ENCODE data around the gene CPD.
A peak's percentile ranks its signal among the peaks of the same experiment; 100 is the strongest.
"Not testable (repeated sequence)": the region's sequence is repeated elsewhere in the genome, so short reads cannot be mapped to it uniquely, and the experiment has no call there.

CPD gene

GRCh38 chr17:30389756-30390300 is 11.1 kb downstream of the CPD start:
- peak; percentile 92 for DNase-seq

DNA sequence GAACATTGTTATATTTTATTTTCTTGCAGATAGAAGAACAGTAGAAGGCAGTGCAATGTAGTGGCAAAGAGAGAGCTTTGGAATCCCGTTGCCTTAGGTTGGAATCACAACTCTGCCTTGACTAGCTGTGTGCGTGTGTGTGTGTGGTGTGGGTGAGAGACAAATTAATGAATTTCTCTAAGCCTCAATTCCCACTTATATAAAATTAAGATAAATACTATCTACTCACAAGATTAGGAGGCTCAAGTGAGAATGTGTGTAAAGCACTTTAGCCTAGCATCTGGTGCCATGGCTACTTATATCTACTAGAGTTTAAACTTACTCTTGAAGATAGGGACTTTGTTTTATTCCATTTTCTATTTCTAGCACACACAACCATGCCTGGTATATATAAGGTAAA is 12.8 kb downstream of the CPD start:
- DNase-seq, result no peak

GRCh38 chr17:30393491-30393890 is 14.8 kb downstream of the CPD start:
- no peak for DNase-seq

- DNase-seq, result no peak
Observed at GRCh38 chr17:30393911-30394867, 15.5 kb downstream of the CPD start.

GRCh38 chr17:30395398-30396022 is 16.8 kb downstream of the CPD start:
- DNase-seq, result no peak

DNA sequence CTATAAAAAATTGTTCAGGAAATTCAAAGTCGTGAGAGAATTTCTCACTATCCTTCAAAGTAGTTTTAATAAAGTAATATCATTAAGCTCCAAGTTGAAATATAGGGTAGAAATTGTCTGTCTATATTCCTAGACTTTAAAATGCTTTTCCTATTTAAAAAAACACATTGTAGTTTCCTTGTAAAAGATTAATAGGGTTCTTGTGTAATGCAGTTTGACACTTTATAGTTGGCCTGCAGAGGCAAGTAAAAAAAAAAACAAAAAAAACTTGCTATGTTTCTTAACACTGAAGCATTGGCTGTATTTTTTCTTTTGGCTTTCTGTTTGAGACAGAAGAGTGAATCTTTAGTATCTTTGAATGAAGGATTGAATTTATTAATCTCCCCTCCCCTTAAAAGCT is 17.4 kb downstream of the CPD start:
- no peak for DNase-seq

DNA sequence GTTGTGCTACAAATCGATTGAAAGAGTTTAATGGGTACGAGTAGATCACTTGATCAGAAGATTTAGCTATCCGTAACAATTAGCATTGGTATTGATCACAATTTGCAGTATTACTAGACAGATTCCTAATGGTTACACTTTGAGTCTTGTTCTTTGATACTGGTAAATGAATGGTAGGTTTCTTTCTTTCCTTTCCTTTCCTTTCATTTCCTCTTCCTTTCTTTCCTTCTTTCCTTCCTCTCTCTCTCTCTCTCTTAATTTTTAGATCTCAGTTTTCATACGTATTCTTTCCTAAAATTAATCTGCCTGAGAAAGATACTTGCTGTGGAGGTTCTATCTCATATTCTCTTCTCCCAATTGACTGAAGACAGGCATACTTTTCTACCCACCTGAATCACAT is 17.9 kb downstream of the CPD start:
- DNase-seq, result no peak

DNA sequence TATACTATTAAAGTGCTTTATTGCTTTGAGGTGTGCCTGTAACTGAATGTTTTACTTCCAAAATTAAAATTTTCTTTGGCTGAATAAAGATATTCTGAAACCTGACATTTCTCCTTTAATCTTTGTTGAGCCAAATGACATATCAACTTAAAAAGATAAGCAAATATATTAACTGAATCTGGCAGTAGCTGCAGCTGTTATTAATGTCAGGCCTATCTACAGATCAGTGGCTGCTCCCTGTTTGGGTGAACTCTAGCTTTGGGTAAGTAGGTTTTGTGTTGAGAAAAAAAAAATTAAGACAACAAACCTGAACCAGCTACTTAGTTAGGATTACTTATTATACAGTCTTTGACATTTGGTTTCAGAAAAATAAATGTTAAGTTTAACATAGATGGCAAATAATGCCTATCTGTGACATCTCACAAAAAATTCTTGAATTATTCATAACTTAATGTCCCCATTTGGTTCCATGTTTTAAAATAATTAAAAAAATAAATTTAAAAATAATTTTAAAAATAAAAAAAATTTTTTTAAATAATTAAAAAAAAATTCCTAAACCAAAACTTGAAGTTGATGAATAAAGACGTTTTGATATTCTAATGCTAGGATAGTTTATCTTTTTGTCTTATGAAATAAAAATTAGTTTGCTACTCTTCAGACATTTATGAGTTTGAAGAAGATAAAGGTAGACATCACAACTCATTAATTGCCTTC is 19.8 kb downstream of the CPD start:
- DNase-seq, result no peak

- no peak for DNase-seq
Observed at GRCh38 chr17:30401097-30401496, 22.4 kb downstream of the CPD start.

- no peak for DNase-seq
Observed at GRCh38 chr17:30405161-30405560, 26.4 kb downstream of the CPD start.

DNA sequence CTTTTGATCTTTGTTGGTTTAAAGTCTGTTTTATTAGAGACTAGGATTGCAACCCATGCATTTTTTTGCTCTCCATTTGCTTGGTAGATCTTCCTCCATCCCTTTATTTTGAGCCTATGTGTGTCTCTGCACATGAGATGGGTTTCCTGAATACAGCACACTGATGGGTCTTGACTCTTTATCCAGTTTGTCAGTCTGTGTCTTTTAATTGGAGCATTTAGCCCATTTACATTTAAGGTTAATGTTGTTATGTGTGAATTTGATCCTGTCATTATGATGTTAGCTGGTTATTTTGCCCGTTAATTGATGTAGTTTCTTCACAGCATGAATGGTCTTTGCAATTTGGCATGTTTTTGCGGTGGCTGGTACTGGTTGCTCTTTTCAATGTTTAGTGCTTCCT is 31.9 kb downstream of the CPD start:
- not testable (repeated sequence) for DNase-seq

DNA sequence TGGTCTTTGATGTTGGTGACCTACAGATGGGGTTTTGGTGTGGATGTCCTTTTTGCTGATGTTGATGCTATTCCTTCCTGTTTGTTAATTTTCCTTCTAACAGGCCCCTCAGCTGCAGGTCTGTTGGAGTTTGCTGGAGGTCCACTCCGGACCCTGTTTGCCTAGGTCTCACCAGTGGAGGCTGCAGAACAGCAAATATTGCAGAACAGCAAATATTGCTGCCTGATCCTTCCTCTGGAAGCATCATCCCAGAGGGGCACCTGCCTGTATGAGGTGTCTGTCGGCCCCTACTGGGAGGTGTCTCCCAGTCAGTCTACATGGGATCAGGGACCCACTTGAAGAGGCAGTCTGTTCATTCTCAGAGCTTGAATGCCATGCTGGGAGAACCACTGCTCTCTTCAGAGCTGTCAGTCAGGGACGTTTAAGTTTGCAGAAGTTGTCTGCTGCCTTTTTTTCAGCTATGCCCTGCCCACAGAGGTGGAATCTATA is 33.3 kb downstream of the CPD start:
- DNase-seq, result not testable (repeated sequence)

DNA sequence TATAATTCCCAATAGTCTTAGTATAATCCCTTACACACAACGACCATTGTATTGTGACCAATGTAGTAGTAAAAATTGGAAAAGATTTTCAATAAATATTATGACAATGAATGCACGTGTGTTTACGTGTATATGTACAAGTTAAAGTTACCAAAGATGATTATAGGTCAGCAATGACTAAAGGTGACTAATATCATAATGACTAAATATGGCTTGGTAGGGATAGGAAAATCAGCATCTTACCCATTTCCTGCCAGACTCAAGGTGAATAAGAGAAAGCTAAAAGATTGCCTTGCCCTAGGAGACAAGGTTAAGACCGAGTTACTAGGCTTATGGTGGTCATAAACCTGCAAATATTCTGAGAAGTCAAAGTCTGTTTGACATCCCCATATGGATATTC is 34.4 kb downstream of the CPD start:
- no peak for DNase-seq

DNA sequence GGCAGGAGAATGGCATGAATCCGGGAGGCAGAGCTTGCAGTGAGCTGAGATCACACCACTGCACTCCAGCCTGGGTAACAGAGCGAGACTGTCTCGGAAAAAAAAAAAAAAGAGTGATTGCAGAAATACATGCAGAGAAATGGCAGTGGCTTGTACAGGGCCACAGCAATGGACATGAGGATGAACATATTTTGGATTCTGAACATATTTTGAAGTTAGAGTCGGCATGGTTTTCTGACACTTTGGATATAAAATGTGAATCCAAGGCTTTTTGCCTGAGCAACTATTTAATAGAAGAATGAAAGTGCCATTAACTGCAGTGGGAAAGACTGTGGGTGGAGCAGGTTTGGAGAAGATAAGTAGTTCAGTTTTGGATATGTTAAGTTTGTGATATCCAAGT is 35.8 kb downstream of the CPD start:
- no peak for DNase-seq

DNA sequence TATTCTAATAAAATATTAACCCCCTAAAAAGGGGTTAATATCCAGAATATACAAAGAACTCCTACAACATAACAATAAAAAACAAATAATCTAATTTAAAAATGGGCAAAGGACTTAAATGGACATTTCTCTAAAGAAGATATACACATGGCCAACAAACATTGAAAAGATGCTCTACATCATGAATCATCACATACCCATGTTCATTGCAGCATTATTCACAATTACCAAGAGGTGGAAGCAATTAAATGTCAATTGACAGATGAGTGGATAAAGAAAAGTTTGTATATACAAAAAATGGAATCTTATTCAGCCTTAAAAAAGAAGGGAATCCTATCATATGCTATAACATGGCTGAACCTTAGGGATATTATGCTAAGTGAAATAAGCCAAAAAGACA is 36.8 kb downstream of the CPD start:
- DNase-seq, result no peak

GRCh38 chr17:30418070-30418469 is 39.3 kb downstream of the CPD start:
- DNase-seq, result not testable (repeated sequence)

GRCh38 chr17:30421592-30421991 is 42.9 kb downstream of the CPD start:
- no peak for DNase-seq

DNA sequence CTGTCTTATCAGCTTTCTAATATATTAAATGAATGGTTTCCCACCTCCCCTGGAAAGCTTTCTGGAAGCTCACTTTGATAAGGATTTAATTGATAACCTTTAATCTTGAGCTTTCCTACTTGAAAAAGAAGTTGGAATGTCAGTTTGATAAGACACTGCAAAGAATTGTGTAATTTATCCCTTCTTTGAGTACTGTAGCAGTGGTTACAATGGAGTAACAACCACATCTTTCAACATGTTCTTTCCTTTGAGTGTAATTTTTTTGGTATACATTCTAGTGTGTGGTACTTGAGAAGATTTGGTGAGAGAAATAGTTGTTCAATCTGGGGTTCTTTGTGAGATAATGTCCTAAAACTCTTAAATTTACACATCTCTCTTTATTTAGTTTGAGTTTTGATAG is 43.4 kb downstream of the CPD start:
- DNase-seq, result no peak

- no peak for DNase-seq
Observed at GRCh38 chr17:30424471-30424870, 45.7 kb downstream of the CPD start.

- no peak for DNase-seq
Observed at GRCh38 chr17:30426292-30426691, 47.6 kb downstream of the CPD start.

DNA sequence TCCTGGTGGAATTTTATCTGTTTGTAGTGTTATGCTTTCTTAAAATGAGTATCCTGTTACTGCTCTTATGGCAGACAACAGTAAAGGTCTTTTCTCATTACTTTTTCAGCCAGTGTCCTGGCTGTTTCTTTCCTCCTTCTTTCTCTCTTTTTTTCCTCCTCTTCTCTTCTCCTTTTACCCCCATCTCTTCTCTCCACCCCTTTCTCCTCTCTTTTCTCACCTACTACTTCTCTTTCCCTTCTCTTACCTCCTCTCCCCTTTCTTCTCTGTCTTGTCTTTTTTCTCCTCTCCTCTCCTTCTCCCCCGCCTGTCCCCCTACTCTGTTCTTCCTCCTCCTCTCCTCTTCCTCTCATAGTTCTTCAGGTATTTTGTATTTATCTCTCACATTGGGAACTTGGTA is 48.9 kb downstream of the CPD start:
- no peak for DNase-seq

GRCh38 chr17:30429155-30429554 is 50.4 kb downstream of the CPD start:
- DNase-seq, result no peak

DNA sequence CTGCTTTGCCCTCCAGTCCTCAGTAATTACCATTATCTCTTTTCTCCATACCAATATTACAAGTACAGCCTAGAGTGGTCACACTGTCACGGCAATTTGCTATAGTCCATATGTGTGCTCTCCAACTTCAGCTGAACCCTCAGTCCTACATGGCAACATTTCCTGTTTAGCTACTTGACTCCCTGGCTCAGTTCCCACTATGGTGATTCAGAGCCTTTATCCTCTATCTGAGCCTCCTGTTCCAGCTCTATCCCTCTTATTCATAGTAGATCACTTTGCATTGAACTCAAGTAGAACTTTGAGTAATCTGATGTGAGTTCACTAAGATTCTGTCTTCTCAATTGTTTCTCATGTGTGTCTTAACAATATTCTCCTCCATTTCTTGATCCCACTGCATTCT is 54.8 kb downstream of the CPD start:
- DNase-seq, result peak; percentile 6
